Activated CD4-positive, CD25-positive, alpha-beta regulatory T cell treated with anti-CD3 and anti-CD28 coated beads, Interleukin-2, amount 50 U/mL, for 24 hours (primary cell): ENCODE data around the gene VWA5B2.

Source experiments
- ATAC-seq, 2 donors: fragments of 150-1000 bp; cut with Tn5 transposase; one replicate each; pipeline ENCODE4 v1.10.0; 2021; ENCODE audit warnings: mild to moderate bottlenecking in 1 of 2, moderate library complexity in 1 of 2

The VWA5B2 gene

GRCh38 chr3:184227481-184227935, 1.9 kb upstream of the VWA5B2 start:
- peak; percentile 25 to 26 for ATAC-seq

GRCh38 chr3:184228376-184229137, 828 bp upstream of the VWA5B2 start:
- no peak for ATAC-seq

- ATAC-seq, result no peak
Observed at GRCh38 chr3:184230081-184230602, 757 bp downstream of the VWA5B2 start.

- ATAC-seq, result no peak
Observed at GRCh38 chr3:184230603-184231528, 1.5 kb downstream of the VWA5B2 start.

- no peak for ATAC-seq
Observed at GRCh38 chr3:184231671-184232070, 2.3 kb downstream of the VWA5B2 start.

GRCh38 chr3:184233127-184233843, 3.9 kb downstream of the VWA5B2 start:
- ATAC-seq, result no peak

GRCh38 chr3:184234224-184234623, 4.8 kb downstream of the VWA5B2 start:
- ATAC-seq, result no peak

- no peak for ATAC-seq
Observed at GRCh38 chr3:184234671-184235380, 5.4 kb downstream of the VWA5B2 start.

GRCh38 chr3:184235381-184236032, 6.1 kb downstream of the VWA5B2 start:
- no peak for ATAC-seq

- ATAC-seq, result no peak
Observed at GRCh38 chr3:184236033-184236410, 6.6 kb downstream of the VWA5B2 start.

- no peak for ATAC-seq
Observed at GRCh38 chr3:184236636-184237035, 7.3 kb downstream of the VWA5B2 start.

GRCh38 chr3:184237211-184237610, 7.8 kb downstream of the VWA5B2 start:
- ATAC-seq, result no peak

GRCh38 chr3:184237807-184238206, 8.4 kb downstream of the VWA5B2 start:
- no peak for ATAC-seq

GRCh38 chr3:184238246-184238818, 8.9 kb downstream of the VWA5B2 start:
- no peak for ATAC-seq

- no peak for ATAC-seq
Observed at GRCh38 chr3:184239221-184239620, 9.8 kb downstream of the VWA5B2 start.

GRCh38 chr3:184239708-184240107, 10.3 kb downstream of the VWA5B2 start:
- no peak for ATAC-seq

GRCh38 chr3:184240384-184241140, 11.2 kb downstream of the VWA5B2 start:
- ATAC-seq, result no peak

- ATAC-seq, result no peak
Observed at GRCh38 chr3:184241141-184241446, 11.7 kb downstream of the VWA5B2 start.

- peak; percentile 7 to 20 for ATAC-seq
Observed at GRCh38 chr3:184241447-184242296, 12.3 kb downstream of the VWA5B2 start.

- ATAC-seq, result no peak
Observed at GRCh38 chr3:184242297-184242685, 12.9 kb downstream of the VWA5B2 start.
